AG04449 (cell line): ENCODE measurements around the gene RSBN1.

Source experiments
- CTCF ChIA-PET: fragments of 350-600 bp; formaldehyde crosslinking; extraction: SDS; loops from one replicate; lab custom pipeline; 2021; ENCODE audit warnings: antibody characterized with exemption; lab: Yijun Ruan, JAX
- POLR2A ChIA-PET: fragments of 400-600, 350-600 bp; formaldehyde crosslinking; extraction: SDS; loops from one replicate; lab custom pipeline; 2020; ENCODE audit warnings: antibody characterized with exemption, inconsistent platforms; lab: Yijun Ruan, JAX
- DNase-seq: peaks from one replicate; pipeline ENCODE4 v3.0.0-alpha.2; 2010; ENCODE audit warnings: low read depth, low spot score
- H3K4me3 ChIP-seq: 2 replicates; pipeline ENCODE4 v1.5.1; 2011; ENCODE audit warnings: low read depth, mild to moderate bottlenecking, control low read depth, low read length
- TF ChIP-seq, protein P1 (sequence below): IDR thresholded peaks from one replicate; pipeline ENCODE4 v1.5.1; 2011; ENCODE audit warnings: mild to moderate bottlenecking, moderate library complexity, low read length, control low read depth, inconsistent platforms; ENCODE audit not compliant: insufficient read depth; ENCODE audit errors: missing control alignments

The RSBN1 gene

DNA sequence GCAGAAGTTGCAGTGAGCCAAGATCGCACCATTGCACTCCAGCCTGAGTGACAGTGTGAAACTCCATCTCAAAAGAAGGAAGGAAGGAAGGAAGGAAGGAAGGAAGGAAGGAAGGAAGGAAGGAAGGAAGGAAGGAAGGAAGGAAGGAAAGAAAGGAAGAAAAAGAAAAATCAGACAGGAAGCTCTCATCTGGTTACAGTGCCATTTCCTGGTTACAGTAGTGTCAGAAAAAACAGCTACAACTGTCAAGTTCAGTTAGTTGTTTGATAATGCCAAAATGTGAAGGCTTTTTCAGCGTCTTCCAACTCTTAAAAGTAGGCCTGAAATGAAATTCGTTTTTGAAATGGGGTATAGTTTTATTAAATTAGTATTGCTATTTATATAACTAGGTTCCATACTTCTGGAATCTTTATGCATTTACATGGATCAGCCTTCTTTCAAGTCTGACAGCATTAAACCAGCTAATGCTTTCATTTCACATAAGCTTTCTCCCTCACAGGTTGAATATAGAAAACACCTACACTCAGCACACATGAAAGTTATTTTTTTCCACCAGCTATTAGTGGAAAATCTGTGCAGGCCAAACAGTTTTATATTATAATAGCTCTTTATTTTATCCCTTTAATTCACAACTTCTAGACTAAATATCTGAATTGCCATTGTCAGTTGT is 38.0 kb upstream of the RSBN1 start:
- DNase-seq: no peak
- TF ChIP-seq, protein P1, sequence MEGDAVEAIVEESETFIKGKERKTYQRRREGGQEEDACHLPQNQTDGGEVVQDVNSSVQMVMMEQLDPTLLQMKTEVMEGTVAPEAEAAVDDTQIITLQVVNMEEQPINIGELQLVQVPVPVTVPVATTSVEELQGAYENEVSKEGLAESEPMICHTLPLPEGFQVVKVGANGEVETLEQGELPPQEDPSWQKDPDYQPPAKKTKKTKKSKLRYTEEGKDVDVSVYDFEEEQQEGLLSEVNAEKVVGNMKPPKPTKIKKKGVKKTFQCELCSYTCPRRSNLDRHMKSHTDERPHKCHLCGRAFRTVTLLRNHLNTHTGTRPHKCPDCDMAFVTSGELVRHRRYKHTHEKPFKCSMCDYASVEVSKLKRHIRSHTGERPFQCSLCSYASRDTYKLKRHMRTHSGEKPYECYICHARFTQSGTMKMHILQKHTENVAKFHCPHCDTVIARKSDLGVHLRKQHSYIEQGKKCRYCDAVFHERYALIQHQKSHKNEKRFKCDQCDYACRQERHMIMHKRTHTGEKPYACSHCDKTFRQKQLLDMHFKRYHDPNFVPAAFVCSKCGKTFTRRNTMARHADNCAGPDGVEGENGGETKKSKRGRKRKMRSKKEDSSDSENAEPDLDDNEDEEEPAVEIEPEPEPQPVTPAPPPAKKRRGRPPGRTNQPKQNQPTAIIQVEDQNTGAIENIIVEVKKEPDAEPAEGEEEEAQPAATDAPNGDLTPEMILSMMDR: no peak
- ChIA-PET CTCF (interaction anchor here (1.0 to 1.5 kb wide), 2 partner anchors 14 to 127 kb away, joined by 3 read pairs; no protein-coding TSS in a partner anchor), POLR2A (no interaction called here)
- no peak overlapping the region for H3K4me3 ChIP-seq

DNA sequence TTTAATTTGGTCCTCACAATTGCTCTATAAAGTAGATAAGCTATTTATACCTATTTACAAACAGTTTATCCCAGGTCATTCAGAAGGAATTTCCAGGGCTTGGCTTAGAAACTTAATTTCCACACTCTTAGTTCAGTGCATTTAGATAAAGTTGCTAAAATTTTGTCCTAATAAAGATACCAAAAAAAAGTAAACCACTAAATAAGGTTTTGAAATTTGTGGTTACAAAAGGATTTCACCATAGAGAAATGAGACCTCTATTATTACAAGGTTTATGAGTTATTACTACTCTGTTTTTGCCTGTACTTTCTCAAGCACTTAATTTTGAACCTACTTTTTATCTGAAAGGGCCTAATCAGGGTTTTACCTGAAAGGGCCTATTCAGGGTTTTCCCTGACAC is 36.8 kb upstream of the RSBN1 start:
- TF ChIP-seq, protein P1: no peak
- ChIA-PET POLR2A (no interaction called here), CTCF (interaction anchor here (1.2 kb wide), 1 partner anchor 115 kb away, joined by 3 read pairs; no protein-coding TSS in a partner anchor)
- no peak for DNase-seq
- no peak overlapping the region for H3K4me3 ChIP-seq

DNA sequence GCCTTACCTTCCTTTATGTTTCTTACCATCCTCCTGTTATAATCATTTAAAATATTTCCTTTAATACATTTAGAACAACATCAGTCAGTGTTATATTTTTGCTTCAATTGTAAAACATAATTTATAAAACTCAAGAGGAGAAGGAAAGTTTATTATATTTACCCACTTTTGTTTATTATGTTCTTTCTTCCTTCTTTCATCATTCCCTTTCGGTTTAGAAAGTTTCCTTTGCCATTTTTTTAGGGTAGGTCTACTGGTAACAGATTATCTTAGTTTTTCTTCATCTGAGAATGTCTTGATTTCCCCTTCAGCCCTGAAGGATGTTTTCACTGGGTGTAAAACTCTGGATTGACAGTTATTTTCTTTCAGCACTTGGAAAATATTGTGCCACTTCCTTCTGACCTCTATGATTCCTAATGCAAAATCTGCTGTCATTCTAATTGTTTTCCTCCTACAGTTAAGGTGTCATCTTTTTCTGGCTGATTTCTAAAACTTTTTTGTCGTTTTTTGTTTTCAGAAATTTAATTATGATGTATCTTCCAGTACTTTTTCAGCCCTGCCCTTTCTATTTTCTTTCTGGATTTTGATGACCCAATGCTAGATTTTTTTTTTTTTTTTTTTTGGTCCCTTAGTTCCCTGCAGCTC is 34.2 kb upstream of the RSBN1 start:
- no peak overlapping the region for H3K4me3 ChIP-seq
- TF ChIP-seq, protein P1: no peak
- ChIA-PET CTCF (no interaction called here), POLR2A (no interaction called here)
- no peak for DNase-seq

DNA sequence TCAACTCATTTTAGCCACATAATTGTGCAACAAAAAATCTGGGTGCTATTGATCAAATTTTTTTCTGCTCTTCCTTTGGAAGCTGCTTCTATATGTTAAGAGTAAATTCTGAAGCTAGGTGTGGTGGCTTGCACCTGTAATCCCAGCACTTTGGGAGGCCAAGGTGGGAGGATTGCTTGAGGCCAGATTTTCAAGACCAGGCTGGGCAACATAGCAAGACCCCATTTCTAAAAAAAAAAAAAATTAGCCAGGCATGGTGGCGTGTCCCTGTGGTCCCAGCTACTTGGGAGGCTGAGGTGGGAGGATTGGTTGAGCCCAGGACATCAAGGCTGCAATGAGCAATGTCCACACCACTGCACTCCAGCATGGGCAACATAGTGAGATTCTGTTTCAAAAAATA is 24.3 kb upstream of the RSBN1 start:
- POLR2A ChIA-PET: no interaction called here
- DNase-seq: no peak
- CTCF ChIA-PET: interaction anchor here (0.9 to 3.9 kb wide), 22 partner anchors 11 to 506 kb away, joined by 3 to 47 read pairs (median 8); partner anchors contain the start of genes AP4B1, HIPK1 and OLFML3
- H3K4me3 ChIP-seq: no peak overlapping the region
- TF ChIP-seq, protein P1: no peak

DNA sequence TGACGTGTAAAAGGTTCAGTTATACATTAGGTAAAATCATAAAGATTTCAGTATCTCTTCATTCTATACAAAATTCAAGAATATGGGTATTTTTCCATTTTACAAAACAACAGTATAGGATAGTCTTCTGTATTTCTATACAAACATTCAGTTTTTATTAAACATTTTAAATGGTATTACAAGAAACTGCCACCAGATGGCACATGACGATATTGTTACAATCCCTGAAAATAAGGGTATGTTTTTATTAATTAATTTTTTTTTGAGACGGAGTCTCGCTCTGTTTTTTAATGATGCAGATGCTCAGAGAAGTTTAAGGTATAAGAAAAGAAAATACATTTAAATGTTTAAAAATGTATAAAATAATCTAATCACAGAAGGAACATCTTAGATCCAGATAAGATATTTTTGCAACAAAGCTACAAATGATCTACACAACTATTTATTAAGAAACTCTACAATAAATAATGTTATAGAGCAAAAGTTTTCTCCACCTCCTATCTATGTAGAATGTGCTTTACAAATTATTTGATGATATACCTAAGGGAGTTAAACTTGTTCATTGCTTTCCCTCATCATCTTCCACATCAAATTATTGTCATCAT is 23.5 kb upstream of the RSBN1 start:
- ChIA-PET POLR2A (no interaction called here), CTCF (interaction anchor here (0.6 to 3.9 kb wide), 37 partner anchors 8 to 507 kb away, joined by 3 to 47 read pairs (median 6); partner anchors contain the start of genes AP4B1, HIPK1, OLFML3 and RSBN1)
- TF ChIP-seq, protein P1: no peak
- no peak for DNase-seq
- H3K4me3 ChIP-seq: no peak overlapping the region

DNA sequence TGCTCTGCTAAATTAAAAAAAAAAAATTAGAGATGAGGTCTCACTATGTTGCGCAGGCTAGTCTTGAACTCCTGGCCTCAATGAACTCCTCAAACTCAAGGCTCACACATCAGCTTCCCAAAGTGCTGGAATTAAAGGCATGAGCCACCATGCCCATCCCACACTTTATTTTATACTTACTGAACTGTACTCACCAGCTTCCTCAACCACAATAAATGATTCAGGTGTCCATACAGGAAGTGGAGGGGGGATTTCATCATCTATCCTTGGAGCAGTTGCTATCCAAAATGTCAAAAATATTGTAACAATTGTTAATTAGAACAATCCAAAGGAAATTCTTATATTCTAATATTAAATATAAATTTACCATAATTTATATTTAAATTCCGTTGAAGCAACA is 22.4 kb upstream of the RSBN1 start:
- CTCF ChIA-PET: interaction anchor here (0.6 to 3.9 kb wide), 33 partner anchors 9 to 513 kb away, joined by 3 to 47 read pairs (median 6); partner anchors contain the start of genes AP4B1, HIPK1, OLFML3 and RSBN1
- POLR2A ChIA-PET: no interaction called here

More for the DNA sequence above, 22.4 kb upstream of the RSBN1 start:
- TF ChIP-seq, protein P1: no peak
- DNase-seq: no peak
- no peak overlapping the region for H3K4me3 ChIP-seq
